Measurements from ENCODE around the gene CAMKK1. TPM values are rescaled to one million over a fixed set of nuclear protein-coding genes. Genes with fewer than 3 reads are reported as not detected.

CAMKK1 gene
- total RNA-seq, 1 experiment from 2014 or later = 16.3 TPM

DNA sequence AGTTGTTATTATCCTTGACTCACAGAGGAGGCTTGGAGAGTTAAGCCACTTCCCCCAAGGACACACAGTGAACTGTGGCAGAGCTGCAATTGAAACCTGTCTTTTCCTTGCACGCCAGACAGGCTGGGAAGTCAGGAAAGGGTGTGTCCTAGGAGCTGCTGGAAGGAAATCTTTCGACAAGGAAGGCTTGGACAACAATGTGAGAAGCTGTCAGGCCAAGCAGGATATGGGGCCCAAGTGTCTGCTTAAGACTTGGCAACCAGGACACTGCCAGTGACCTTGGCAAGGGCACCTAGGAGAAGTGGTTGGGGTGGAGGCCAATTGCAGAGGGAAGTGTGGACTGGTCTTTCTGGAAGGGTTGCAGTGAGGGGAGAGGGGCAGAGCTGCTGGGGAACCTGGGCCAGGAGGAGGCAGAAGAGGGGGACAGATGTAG, 2.1 kb upstream of the CAMKK1 start:
- CTCF ChIA-PET = interaction anchor here (0.7 to 1.0 kb wide), 3 partner anchors 19 to 87 kb away, joined by 3 to 6 read pairs (median 3); no protein-coding TSS in a partner anchor
- intact Hi-C loops (cut with micrococcal nuclease; ENCODE audit: unreplicated experiment) = loop anchor here (5.0 to 10.0 kb wide), 4 partner anchors 48 to 850 kb away; partner anchors contain the start of gene NCBP3
- peak overlapping the region; percentile 41 for H3K4me2 ChIP-seq
- no peaks in the 10 kb centered on the region for H3K9me2 ChIP-seq (ENCODE audit: insufficient read depth)
- POLR2A ChIA-PET (ENCODE audit: unreplicated experiment) = interaction anchor here (0.6 to 0.7 kb wide), 2 partner anchors 193 to 228 kb away, joined by 6 to 21 read pairs; no protein-coding TSS in a partner anchor
- no peaks in the 10 kb centered on the region for H3K36me3 ChIP-seq (ENCODE audit: low read depth)
- H3K9me3 ChIP-seq (ENCODE audit: insufficient read depth, low read depth) = no peaks in the 10 kb centered on the region
- TF ChIP-seq EZH2 (IDR thresholded peaks at IDR 0.05; ENCODE audit: low read depth) = no peak
- TF ChIP-seq, protein P1, sequence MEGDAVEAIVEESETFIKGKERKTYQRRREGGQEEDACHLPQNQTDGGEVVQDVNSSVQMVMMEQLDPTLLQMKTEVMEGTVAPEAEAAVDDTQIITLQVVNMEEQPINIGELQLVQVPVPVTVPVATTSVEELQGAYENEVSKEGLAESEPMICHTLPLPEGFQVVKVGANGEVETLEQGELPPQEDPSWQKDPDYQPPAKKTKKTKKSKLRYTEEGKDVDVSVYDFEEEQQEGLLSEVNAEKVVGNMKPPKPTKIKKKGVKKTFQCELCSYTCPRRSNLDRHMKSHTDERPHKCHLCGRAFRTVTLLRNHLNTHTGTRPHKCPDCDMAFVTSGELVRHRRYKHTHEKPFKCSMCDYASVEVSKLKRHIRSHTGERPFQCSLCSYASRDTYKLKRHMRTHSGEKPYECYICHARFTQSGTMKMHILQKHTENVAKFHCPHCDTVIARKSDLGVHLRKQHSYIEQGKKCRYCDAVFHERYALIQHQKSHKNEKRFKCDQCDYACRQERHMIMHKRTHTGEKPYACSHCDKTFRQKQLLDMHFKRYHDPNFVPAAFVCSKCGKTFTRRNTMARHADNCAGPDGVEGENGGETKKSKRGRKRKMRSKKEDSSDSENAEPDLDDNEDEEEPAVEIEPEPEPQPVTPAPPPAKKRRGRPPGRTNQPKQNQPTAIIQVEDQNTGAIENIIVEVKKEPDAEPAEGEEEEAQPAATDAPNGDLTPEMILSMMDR (conservative IDR thresholded peaks at IDR 0.05) = no peak
- DNase-seq = peak; percentile 68 to 74
- peaks cover 49% of the 10 kb centered on the region for H3K4me1 ChIP-seq (replicated peaks; ENCODE audit: insufficient read depth)
- H3F3A ChIP-seq (ENCODE audit: insufficient read depth, low read depth) = peaks cover 32% of the 10 kb centered on the region
- no TSS peak for BruUV-seq (replicated peaks)
- H3K27me3 ChIP-seq (ENCODE audit: insufficient read depth, low read depth) = no peaks in the 10 kb centered on the region
- H3K4me3 ChIP-seq = no peak overlapping the region
- no peak overlapping the region for H3K27ac ChIP-seq
- no peaks in the 10 kb centered on the region for H4K20me1 ChIP-seq (ENCODE audit: insufficient read depth)
- no peak overlapping the region for H2AFZ ChIP-seq
- peaks cover 4% of the 10 kb centered on the region; the same call in 1 of the 2 replicates for H3K79me2 ChIP-seq (ENCODE audit: low read depth)

DNA sequence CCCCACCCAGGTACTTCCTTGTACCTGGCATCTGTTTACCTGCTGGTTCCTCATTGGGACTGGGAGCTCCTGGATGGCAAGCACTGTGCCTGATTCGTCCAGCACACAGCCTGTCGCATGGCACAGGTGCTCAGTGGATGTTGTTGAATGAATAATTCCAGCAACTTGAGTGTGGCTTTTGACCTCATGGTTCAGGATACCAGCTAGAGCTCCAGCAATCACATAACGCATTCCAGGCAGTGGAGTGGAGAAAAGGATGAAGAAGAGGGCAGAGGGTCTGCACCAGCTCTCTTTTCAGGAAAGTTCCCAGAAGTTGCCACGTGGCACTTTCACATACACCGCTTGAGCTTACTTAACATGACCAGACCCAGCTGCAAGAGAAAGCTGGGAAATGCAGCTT, 1.3 kb upstream of the CAMKK1 start:
- POLR2A ChIA-PET (ENCODE audit: unreplicated experiment) = interaction anchor here (0.6 kb wide), 1 partner anchor 227 kb away, joined by 6 read pairs; no protein-coding TSS in a partner anchor

DNA sequence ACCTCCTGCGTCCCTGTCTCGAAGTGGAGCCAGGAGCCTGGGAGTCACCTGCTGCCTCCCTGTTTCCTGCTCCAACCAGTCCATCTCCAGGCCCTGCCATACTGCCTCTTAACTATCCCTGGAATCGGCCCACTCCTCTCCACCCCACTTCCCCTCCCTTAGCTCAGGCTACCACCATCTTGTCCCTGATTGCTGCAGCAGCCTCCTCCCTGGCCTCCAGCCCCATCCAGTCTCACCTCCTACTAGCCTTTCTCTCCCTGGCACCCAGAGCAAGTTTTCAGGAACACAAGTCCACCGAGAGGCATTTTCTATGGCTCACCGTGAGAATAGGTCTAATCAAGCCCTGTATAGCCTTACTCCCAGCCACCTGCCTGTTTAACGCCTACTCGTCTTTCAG, 865 bp upstream of the CAMKK1 start:
- DNase-seq = no peak
- H3K79me2 ChIP-seq (ENCODE audit: low read depth) = peaks cover 11% of the 10 kb centered on the region; the same call in 1 of the 2 replicates
- no peak for TF ChIP-seq EZH2 (IDR thresholded peaks at IDR 0.05; ENCODE audit: low read depth)
- TF ChIP-seq, protein P1 (conservative IDR thresholded peaks at IDR 0.05) = no peak
- no peaks in the 10 kb centered on the region for H4K20me1 ChIP-seq (ENCODE audit: insufficient read depth)
- H2AFZ ChIP-seq = peak overlapping the region; percentile 86
- peak overlapping the region; percentile 64; the same call in 1 of the 2 replicates for H3K4me3 ChIP-seq
- peak overlapping the region; percentile 66 for H3K4me2 ChIP-seq
- ChIA-PET CTCF (interaction anchor here (0.6 kb wide), 1 partner anchor 249 kb away, joined by 3 read pairs; no protein-coding TSS in a partner anchor), POLR2A (ENCODE audit: unreplicated experiment) (no interaction called here)
- H3F3A ChIP-seq (ENCODE audit: insufficient read depth, low read depth) = peaks cover 44% of the 10 kb centered on the region
- no peaks in the 10 kb centered on the region for H3K36me3 ChIP-seq (ENCODE audit: low read depth)
- intact Hi-C loops (cut with micrococcal nuclease; ENCODE audit: unreplicated experiment) = loop anchor here (5.0 to 10.0 kb wide), 4 partner anchors 46 to 849 kb away; partner anchors contain the start of gene NCBP3
- H3K9me2 ChIP-seq (ENCODE audit: insufficient read depth) = no peaks in the 10 kb centered on the region
- H3K27me3 ChIP-seq (ENCODE audit: insufficient read depth, low read depth) = no peaks in the 10 kb centered on the region
- H3K9me3 ChIP-seq (ENCODE audit: insufficient read depth, low read depth) = no peaks in the 10 kb centered on the region
- peaks cover 61% of the 10 kb centered on the region for H3K4me1 ChIP-seq (replicated peaks; ENCODE audit: insufficient read depth)
- no TSS peak for BruUV-seq (replicated peaks)
- no peak overlapping the region for H3K27ac ChIP-seq

More for the DNA sequence above, 1.3 kb upstream of the CAMKK1 start:
- H3K27me3 ChIP-seq (ENCODE audit: insufficient read depth, low read depth) = no peaks in the 10 kb centered on the region
- no peaks in the 10 kb centered on the region for H3K36me3 ChIP-seq (ENCODE audit: low read depth)
- no peaks in the 10 kb centered on the region for H3K9me2 ChIP-seq (ENCODE audit: insufficient read depth)
- H3K9me3 ChIP-seq (ENCODE audit: insufficient read depth, low read depth) = no peaks in the 10 kb centered on the region
- H2AFZ ChIP-seq = no peak overlapping the region
- no peak for DNase-seq
- no peak overlapping the region for H3K4me3 ChIP-seq
- H3K4me2 ChIP-seq = no peak overlapping the region
- peaks cover 7% of the 10 kb centered on the region; the same call in 1 of the 2 replicates for H3K79me2 ChIP-seq (ENCODE audit: low read depth)
- H4K20me1 ChIP-seq (ENCODE audit: insufficient read depth) = no peaks in the 10 kb centered on the region
- CTCF ChIA-PET = interaction anchor here (0.6 to 0.7 kb wide), 2 partner anchors 86 to 248 kb away, joined by 3 to 6 read pairs; no protein-coding TSS in a partner anchor
- no peak overlapping the region for H3K27ac ChIP-seq
- TF ChIP-seq, protein P1 (conservative IDR thresholded peaks at IDR 0.05) = no peak
- no peak for TF ChIP-seq EZH2 (IDR thresholded peaks at IDR 0.05; ENCODE audit: low read depth)
- H3K4me1 ChIP-seq (replicated peaks; ENCODE audit: insufficient read depth) = peaks cover 56% of the 10 kb centered on the region
- BruUV-seq (replicated peaks) = no TSS peak
- H3F3A ChIP-seq (ENCODE audit: insufficient read depth, low read depth) = peaks cover 39% of the 10 kb centered on the region
- intact Hi-C loops (cut with micrococcal nuclease; ENCODE audit: unreplicated experiment) = loop anchor here (5.0 to 10.0 kb wide), 4 partner anchors 47 to 849 kb away; partner anchors contain the start of gene NCBP3
